ENCODE data around the gene ATF6. TPM values are rescaled to one million over a fixed set of nuclear protein-coding genes. Genes with fewer than 3 reads are reported as not detected.

Gene ATF6
- total RNA-seq, 1 experiment from 2014 or later = 10.6 TPM

DNA sequence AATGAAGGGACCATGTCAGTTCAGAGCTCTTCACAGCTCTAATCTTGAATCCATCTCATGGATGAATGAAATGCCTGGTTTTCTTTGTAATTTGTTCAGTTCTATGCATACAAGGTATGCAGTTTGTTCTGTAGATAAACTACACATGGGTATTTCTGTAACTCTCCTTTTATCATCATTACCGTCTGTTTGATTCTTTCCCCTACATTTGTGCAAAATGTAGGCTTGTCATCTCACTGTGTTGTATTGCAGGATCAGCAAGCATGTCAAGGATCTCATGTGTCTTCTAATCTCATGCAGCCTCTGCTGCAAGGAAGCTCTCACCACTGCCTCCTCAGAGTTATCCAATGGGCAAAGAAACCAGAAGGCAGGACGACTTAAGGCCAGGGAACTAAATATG, 178.3 kb downstream of the ATF6 start:
- H3K27ac Mint-ChIP-seq = no peak overlapping the region
- TF ChIP-seq NR2C2 (CRISPR knock-in tag; IDR thresholded peaks at IDR 0.05) = no peak
- TF ChIP-seq, protein P1, sequence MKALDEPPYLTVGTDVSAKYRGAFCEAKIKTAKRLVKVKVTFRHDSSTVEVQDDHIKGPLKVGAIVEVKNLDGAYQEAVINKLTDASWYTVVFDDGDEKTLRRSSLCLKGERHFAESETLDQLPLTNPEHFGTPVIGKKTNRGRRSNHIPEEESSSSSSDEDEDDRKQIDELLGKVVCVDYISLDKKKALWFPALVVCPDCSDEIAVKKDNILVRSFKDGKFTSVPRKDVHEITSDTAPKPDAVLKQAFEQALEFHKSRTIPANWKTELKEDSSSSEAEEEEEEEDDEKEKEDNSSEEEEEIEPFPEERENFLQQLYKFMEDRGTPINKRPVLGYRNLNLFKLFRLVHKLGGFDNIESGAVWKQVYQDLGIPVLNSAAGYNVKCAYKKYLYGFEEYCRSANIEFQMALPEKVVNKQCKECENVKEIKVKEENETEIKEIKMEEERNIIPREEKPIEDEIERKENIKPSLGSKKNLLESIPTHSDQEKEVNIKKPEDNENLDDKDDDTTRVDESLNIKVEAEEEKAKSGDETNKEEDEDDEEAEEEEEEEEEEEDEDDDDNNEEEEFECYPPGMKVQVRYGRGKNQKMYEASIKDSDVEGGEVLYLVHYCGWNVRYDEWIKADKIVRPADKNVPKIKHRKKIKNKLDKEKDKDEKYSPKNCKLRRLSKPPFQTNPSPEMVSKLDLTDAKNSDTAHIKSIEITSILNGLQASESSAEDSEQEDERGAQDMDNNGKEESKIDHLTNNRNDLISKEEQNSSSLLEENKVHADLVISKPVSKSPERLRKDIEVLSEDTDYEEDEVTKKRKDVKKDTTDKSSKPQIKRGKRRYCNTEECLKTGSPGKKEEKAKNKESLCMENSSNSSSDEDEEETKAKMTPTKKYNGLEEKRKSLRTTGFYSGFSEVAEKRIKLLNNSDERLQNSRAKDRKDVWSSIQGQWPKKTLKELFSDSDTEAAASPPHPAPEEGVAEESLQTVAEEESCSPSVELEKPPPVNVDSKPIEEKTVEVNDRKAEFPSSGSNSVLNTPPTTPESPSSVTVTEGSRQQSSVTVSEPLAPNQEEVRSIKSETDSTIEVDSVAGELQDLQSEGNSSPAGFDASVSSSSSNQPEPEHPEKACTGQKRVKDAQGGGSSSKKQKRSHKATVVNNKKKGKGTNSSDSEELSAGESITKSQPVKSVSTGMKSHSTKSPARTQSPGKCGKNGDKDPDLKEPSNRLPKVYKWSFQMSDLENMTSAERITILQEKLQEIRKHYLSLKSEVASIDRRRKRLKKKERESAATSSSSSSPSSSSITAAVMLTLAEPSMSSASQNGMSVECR (CRISPR knock-in tag; IDR thresholded peaks at IDR 0.05; ENCODE audit: borderline replicate concordance) = no peak
- TF ChIP-seq HMGA2 (CRISPR knock-in tag; IDR thresholded peaks at IDR 0.05) = no peak
- no peak for TF ChIP-seq ZNF423 (CRISPR knock-in tag; IDR thresholded peaks at IDR 0.05)
- no peak for TF ChIP-seq JAZF1 (CRISPR knock-in tag; IDR thresholded peaks at IDR 0.05)
- TF ChIP-seq ZNF138 (CRISPR knock-in tag; conservative IDR thresholded peaks at IDR 0.05) = no peak
- no peak for TF ChIP-seq SP1 (CRISPR knock-in tag; conservative IDR thresholded peaks at IDR 0.05)
- no peak for TF ChIP-seq FOXJ3 (CRISPR knock-in tag; IDR thresholded peaks at IDR 0.05; ENCODE audit: borderline replicate concordance)
- no peak for TF ChIP-seq CREB1 (CRISPR knock-in tag; IDR thresholded peaks at IDR 0.05)
- TF ChIP-seq, protein P2, sequence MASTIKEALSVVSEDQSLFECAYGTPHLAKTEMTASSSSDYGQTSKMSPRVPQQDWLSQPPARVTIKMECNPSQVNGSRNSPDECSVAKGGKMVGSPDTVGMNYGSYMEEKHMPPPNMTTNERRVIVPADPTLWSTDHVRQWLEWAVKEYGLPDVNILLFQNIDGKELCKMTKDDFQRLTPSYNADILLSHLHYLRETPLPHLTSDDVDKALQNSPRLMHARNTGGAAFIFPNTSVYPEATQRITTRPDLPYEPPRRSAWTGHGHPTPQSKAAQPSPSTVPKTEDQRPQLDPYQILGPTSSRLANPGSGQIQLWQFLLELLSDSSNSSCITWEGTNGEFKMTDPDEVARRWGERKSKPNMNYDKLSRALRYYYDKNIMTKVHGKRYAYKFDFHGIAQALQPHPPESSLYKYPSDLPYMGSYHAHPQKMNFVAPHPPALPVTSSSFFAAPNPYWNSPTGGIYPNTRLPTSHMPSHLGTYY (CRISPR knock-in tag; IDR thresholded peaks at IDR 0.05) = no peak
- no peak for TF ChIP-seq RELA (CRISPR knock-in tag; IDR thresholded peaks at IDR 0.05; ENCODE audit: borderline replicate concordance)
- TF ChIP-seq TCF7 (CRISPR knock-in tag; IDR thresholded peaks at IDR 0.05; ENCODE audit: low read depth) = no peak
- TF ChIP-seq MXD4 (CRISPR knock-in tag; IDR thresholded peaks at IDR 0.05; ENCODE audit: borderline replicate concordance) = no peak
- TF ChIP-seq, protein P3, sequence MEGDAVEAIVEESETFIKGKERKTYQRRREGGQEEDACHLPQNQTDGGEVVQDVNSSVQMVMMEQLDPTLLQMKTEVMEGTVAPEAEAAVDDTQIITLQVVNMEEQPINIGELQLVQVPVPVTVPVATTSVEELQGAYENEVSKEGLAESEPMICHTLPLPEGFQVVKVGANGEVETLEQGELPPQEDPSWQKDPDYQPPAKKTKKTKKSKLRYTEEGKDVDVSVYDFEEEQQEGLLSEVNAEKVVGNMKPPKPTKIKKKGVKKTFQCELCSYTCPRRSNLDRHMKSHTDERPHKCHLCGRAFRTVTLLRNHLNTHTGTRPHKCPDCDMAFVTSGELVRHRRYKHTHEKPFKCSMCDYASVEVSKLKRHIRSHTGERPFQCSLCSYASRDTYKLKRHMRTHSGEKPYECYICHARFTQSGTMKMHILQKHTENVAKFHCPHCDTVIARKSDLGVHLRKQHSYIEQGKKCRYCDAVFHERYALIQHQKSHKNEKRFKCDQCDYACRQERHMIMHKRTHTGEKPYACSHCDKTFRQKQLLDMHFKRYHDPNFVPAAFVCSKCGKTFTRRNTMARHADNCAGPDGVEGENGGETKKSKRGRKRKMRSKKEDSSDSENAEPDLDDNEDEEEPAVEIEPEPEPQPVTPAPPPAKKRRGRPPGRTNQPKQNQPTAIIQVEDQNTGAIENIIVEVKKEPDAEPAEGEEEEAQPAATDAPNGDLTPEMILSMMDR (IDR thresholded peaks at IDR 0.05) = no peak
- TF ChIP-seq ZNF671 (CRISPR knock-in tag; IDR thresholded peaks at IDR 0.05) = no peak
- TF ChIP-seq MYBL2 (CRISPR knock-in tag; IDR thresholded peaks at IDR 0.05) = no peak
- TF ChIP-seq SMAD3 (CRISPR knock-in tag; IDR thresholded peaks at IDR 0.05; ENCODE audit: borderline replicate concordance) = no peak
- CTCF ChIA-PET = no interaction called here

DNA sequence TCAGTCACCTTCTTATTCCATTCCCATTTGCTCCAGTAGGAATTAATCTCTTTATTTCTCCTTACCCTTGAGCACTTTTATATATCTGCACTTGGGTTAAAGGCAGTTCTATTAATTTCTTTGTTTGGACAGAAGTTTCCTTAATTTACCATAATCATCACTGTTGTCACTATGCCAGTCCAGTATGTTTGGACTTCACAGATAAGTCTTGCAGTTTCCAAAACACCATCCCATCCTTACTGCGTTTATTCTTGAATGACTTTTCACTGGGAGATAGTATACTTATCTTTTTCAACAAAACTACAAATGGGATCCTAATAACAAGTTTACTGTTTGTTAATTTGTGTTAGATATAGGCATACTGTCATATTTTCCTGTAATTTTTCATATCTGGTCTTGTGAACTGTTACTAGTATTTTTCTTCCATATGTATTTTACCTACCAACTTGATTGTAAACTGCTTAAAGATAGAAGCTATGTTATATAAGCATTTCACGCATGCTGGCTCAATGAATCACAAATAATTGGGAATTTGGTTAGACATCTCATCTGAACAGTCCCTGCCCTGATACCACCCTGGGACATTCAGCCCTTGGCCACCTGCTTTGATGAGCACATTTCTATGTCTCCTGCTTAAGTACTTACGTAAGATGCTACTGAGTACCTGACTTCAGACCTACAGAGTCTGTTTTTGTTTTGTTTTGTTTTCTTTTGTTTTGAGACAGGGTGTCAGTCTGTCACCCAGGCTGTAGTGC, 179.4 kb downstream of the ATF6 start:
- ChIA-PET CTCF (interaction anchor here (0.9 to 1.4 kb wide), 3 partner anchors 79 to 153 kb away, joined by 3 to 12 read pairs (median 4); partner anchors contain the start of gene OLFML2B), POLR2A (no interaction called here)
- Mint-ChIP-seq H3K4me1 (peaks cover 18% of the 10 kb centered on the region), H3K36me3 (no peaks in the 10 kb centered on the region), H3K27me3 (ENCODE audit: low read depth) (no peaks in the 10 kb centered on the region), H3K9me3 (no peaks in the 10 kb centered on the region), H3K27ac (peak overlapping the region; percentile 78), H3K4me3 (no peak overlapping the region)
- TF ChIP-seq SOX15 (CRISPR knock-in tag; IDR thresholded peaks at IDR 0.05) (no peak), FOXJ3 (CRISPR knock-in tag; IDR thresholded peaks at IDR 0.05; ENCODE audit: borderline replicate concordance) (no peak), IRF2 (CRISPR knock-in tag; IDR thresholded peaks at IDR 0.05; ENCODE audit: borderline replicate concordance, low read depth) (no peak), CREM (CRISPR knock-in tag; IDR thresholded peaks at IDR 0.05) (no peak), FOXK1 (CRISPR knock-in tag; IDR thresholded peaks at IDR 0.05) (no peak), GTF2I (CRISPR knock-in tag; conservative IDR thresholded peaks at IDR 0.05) (no peak), ZNF138 (CRISPR knock-in tag; conservative IDR thresholded peaks at IDR 0.05) (no peak)
- TF ChIP-seq, protein P2 (CRISPR knock-in tag; IDR thresholded peaks at IDR 0.05) = no peak
- TF ChIP-seq, protein P4, sequence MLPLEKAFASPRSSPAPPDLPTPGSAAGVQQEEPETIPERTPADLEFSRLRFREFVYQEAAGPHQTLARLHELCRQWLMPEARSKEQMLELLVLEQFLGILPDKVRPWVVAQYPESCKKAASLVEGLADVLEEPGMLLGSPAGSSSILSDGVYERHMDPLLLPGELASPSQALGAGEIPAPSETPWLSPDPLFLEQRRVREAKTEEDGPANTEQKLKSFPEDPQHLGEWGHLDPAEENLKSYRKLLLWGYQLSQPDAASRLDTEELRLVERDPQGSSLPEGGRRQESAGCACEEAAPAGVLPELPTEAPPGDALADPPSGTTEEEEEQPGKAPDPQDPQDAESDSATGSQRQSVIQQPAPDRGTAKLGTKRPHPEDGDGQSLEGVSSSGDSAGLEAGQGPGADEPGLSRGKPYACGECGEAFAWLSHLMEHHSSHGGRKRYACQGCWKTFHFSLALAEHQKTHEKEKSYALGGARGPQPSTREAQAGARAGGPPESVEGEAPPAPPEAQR (CRISPR knock-in tag; IDR thresholded peaks at IDR 0.05) = no peak
- TF ChIP-seq, protein P5, sequence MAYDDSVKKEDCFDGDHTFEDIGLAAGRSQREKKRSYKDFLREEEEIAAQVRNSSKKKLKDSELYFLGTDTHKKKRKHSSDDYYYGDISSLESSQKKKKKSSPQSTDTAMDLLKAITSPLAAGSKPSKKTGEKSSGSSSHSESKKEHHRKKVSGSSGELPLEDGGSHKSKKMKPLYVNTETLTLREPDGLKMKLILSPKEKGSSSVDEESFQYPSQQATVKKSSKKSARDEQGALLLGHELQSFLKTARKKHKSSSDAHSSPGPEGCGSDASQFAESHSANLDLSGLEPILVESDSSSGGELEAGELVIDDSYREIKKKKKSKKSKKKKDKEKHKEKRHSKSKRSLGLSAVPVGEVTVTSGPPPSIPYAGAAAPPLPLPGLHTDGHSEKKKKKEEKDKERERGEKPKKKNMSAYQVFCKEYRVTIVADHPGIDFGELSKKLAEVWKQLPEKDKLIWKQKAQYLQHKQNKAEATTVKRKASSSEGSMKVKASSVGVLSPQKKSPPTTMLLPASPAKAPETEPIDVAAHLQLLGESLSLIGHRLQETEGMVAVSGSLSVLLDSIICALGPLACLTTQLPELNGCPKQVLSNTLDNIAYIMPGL (CRISPR knock-in tag; IDR thresholded peaks at IDR 0.05) = no peak
- ATAC-seq (peak; percentile 14; the same call in 1 of the 2 replicates), DNase-seq (ENCODE audit: low spot score) (no peak)

More for the DNA sequence above, 178.3 kb downstream of the ATF6 start:
- POLR2A ChIA-PET = no interaction called here
- DNase-seq (ENCODE audit: low spot score) (no peak), ATAC-seq (no peak)
- H3K4me1 Mint-ChIP-seq = peaks cover 18% of the 10 kb centered on the region
- H3K9me3 Mint-ChIP-seq = no peaks in the 10 kb centered on the region
- H3K27me3 Mint-ChIP-seq (ENCODE audit: low read depth) = no peaks in the 10 kb centered on the region
- H3K36me3 Mint-ChIP-seq = no peaks in the 10 kb centered on the region
- H3K4me3 Mint-ChIP-seq = no peak overlapping the region

All from WTC11 (cell line).